ENCODE measurements around the gene CDON. TPM values are rescaled to one million over a fixed set of nuclear protein-coding genes. Genes with fewer than 3 reads are reported as not detected.

Gene CDON
- total RNA-seq, 1 experiment from 2014 or later: 0.91 TPM

- intact Hi-C loops (cut with micrococcal nuclease): loop anchor here (1.0 to 5.0 kb wide), 4 partner anchors 138 to 559 kb away; partner anchors contain the start of genes FOXRED1 and SRPRA
- no peak for DNase-seq (ENCODE audit: unreplicated experiment)
- no peaks in the 10 kb centered on the region for H3K36me3 Mint-ChIP-seq (ENCODE audit: insufficient read depth, unreplicated experiment)
- BruUV-seq (replicated peaks): no TSS peak
- H3K27me3 Mint-ChIP-seq (ENCODE audit: insufficient read depth, unreplicated experiment): peaks cover 48% of the 10 kb centered on the region
- no peak overlapping the region for H3K4me3 Mint-ChIP-seq (ENCODE audit: unreplicated experiment)
- peaks cover 8% of the 10 kb centered on the region for H3K4me1 Mint-ChIP-seq (ENCODE audit: insufficient read depth, unreplicated experiment)
- H3K9me3 Mint-ChIP-seq (ENCODE audit: unreplicated experiment): no peaks in the 10 kb centered on the region
- H3K27ac Mint-ChIP-seq (ENCODE audit: low read depth, unreplicated experiment): no peak overlapping the region
- TF ChIP-seq CTCF (IDR thresholded peaks at IDR 0.05; ENCODE audit: unreplicated experiment): no peak
- ChIA-PET CTCF (interaction anchor here (0.5 to 8.0 kb wide), 28 partner anchors 8 to 562 kb away, joined by 3 to 114 read pairs (median 5); partner anchors contain the start of genes CDON and PUS3), POLR2A (interaction anchor here (0.6 to 2.1 kb wide), 3 partner anchors 138 to 340 kb away, joined by 3 to 12 read pairs (median 3); no protein-coding TSS in a partner anchor)
Observed at GRCh38 chr11:125923633-125924032, 139.0 kb downstream of the CDON start.

- no TSS peak for BruUV-seq (replicated peaks)
- DNase-seq (ENCODE audit: unreplicated experiment): peak; percentile 77
- H3K4me1 Mint-ChIP-seq (ENCODE audit: insufficient read depth, unreplicated experiment): peaks cover 8% of the 10 kb centered on the region
- no peaks in the 10 kb centered on the region for H3K36me3 Mint-ChIP-seq (ENCODE audit: insufficient read depth, unreplicated experiment)
- POLR2A ChIA-PET: interaction anchor here (0.6 to 2.1 kb wide), 3 partner anchors 138 to 296 kb away, joined by 3 to 12 read pairs (median 4); no protein-coding TSS in a partner anchor
- intact Hi-C loops (cut with micrococcal nuclease): loop anchor here (1.0 to 5.0 kb wide), 4 partner anchors 138 to 559 kb away; partner anchors contain the start of genes FOXRED1 and SRPRA
- CTCF ChIA-PET: interaction anchor here (0.5 to 8.0 kb wide), 40 partner anchors 9 to 823 kb away, joined by 3 to 114 read pairs (median 5); partner anchors contain the start of genes CDON and PUS3
- peaks cover 53% of the 10 kb centered on the region for H3K27me3 Mint-ChIP-seq (ENCODE audit: insufficient read depth, unreplicated experiment)
- H3K4me3 Mint-ChIP-seq (ENCODE audit: unreplicated experiment): no peak overlapping the region
- peak; percentile 83 for TF ChIP-seq CTCF (IDR thresholded peaks at IDR 0.05; ENCODE audit: unreplicated experiment)
- H3K9me3 Mint-ChIP-seq (ENCODE audit: unreplicated experiment): no peaks in the 10 kb centered on the region
- no peak overlapping the region for H3K27ac Mint-ChIP-seq (ENCODE audit: low read depth, unreplicated experiment)
Observed at GRCh38 chr11:125923012-125923579, 139.6 kb downstream of the CDON start.

- intact Hi-C loops (cut with micrococcal nuclease): loop anchor here (5.0 kb wide), 2 partner anchors 345 to 560 kb away; partner anchors contain the start of genes FOXRED1 and SRPRA
Observed at GRCh38 chr11:125922156-125922555, 140.5 kb downstream of the CDON start.

More at GRCh38 chr11:125922156-125922555, 140.5 kb downstream of the CDON start:
- no peaks in the 10 kb centered on the region for H3K9me3 Mint-ChIP-seq (ENCODE audit: unreplicated experiment)
- peaks cover 8% of the 10 kb centered on the region for H3K4me1 Mint-ChIP-seq (ENCODE audit: insufficient read depth, unreplicated experiment)
- ChIA-PET POLR2A (no interaction called here), CTCF (interaction anchor here (0.6 to 8.0 kb wide), 17 partner anchors 9 to 1262 kb away, joined by 3 to 114 read pairs (median 6); partner anchors contain the start of gene CDON)
- peaks cover 62% of the 10 kb centered on the region for H3K27me3 Mint-ChIP-seq (ENCODE audit: insufficient read depth, unreplicated experiment)
- TF ChIP-seq CTCF (IDR thresholded peaks at IDR 0.05; ENCODE audit: unreplicated experiment): no peak
- DNase-seq (ENCODE audit: unreplicated experiment): no peak
- no peaks in the 10 kb centered on the region for H3K36me3 Mint-ChIP-seq (ENCODE audit: insufficient read depth, unreplicated experiment)
- no peak overlapping the region for H3K4me3 Mint-ChIP-seq (ENCODE audit: unreplicated experiment)
- H3K27ac Mint-ChIP-seq (ENCODE audit: low read depth, unreplicated experiment): no peak overlapping the region
- BruUV-seq (replicated peaks): no TSS peak

Data from MCF 10A (cell line).